PFSK-1 (cell line): ENCODE results near the gene ASMTL.

ENCODE experiments used
- FOXP2 ChIP-seq: optimal IDR thresholded peaks from 2 replicates; pipeline ENCODE3; 2011; ENCODE audit warnings: borderline replicate concordance, control low read depth, inconsistent platforms; ENCODE audit not compliant: insufficient read depth; ENCODE audit errors: extremely low read length, extremely low read depth
- POLR2AphosphoS5 ChIP-seq: IDR thresholded peaks from 2 replicates; pipeline ENCODE4 v1.6.1; 2012; ENCODE audit warnings: low read depth, mild to moderate bottlenecking, control low read depth, low read length, moderate library complexity
- REST ChIP-seq, 2 experiments: IDR thresholded peaks; 2 replicates each; pipeline versions ENCODE4 v1.6.1 to v1.8.0; 2011 to 2012; ENCODE audit warnings: low read depth in 2 of 2, low read length in 2 of 2, control low read depth in 1 of 2, inconsistent platforms in 1 of 2, mild to moderate bottlenecking in 1 of 2, moderate library complexity in 1 of 2; ENCODE audit not compliant: insufficient read depth in 1 of 2
- SIN3A ChIP-seq: IDR thresholded peaks from 2 replicates; pipeline ENCODE4 v1.6.1; 2012; ENCODE audit warnings: mild to moderate bottlenecking, low read length, moderate library complexity, borderline replicate concordance; ENCODE audit not compliant: insufficient read depth
- TAF1 ChIP-seq: IDR thresholded peaks from 2 replicates; pipeline ENCODE4 v1.6.1; 2012; ENCODE audit warnings: low read length, control low read depth, borderline replicate concordance; ENCODE audit not compliant: insufficient read depth

The ASMTL gene

GRCh38 chrX:1430451-1430850, 22.3 kb downstream of the ASMTL start:
- no peak for TF ChIP-seq REST (IDR thresholded peaks at IDR 0.05; ENCODE audit: insufficient read depth in 1 of 2, low read depth in 2 of 2, low read length in 2 of 2)
- TF ChIP-seq POLR2AphosphoS5: no peak
- TF ChIP-seq TAF1: no peak
- TF ChIP-seq SIN3A: no peak
- no peak for TF ChIP-seq FOXP2

DNA sequence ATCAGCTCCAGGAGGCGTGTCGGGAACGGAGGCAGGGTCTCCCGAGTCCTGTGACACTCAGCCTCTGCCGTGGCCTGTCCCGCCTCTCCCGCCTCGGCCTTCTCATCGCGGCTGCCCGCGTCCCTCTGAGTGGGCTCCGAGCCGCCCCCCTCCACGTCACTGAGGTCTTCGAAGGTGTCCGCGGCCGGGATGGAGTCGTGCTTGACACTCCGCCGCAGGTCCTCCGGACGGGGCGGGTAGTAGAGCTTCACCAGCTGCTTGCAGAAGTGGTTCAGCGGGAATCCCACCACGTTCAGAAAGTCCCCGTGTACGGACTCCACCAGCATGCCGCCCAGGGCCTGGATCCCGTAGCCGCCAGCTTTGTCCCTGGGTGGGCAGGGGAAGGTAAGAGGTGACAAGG, 25.0 kb downstream of the ASMTL start:
- no peak for TF ChIP-seq REST (IDR thresholded peaks at IDR 0.05; ENCODE audit: insufficient read depth in 1 of 2, low read depth in 2 of 2, low read length in 2 of 2)
- TF ChIP-seq TAF1: no peak
- TF ChIP-seq SIN3A: no peak
- TF ChIP-seq POLR2AphosphoS5: no peak
- TF ChIP-seq FOXP2: no peak

- no peak for TF ChIP-seq SIN3A
- TF ChIP-seq POLR2AphosphoS5: no peak
- TF ChIP-seq REST (IDR thresholded peaks at IDR 0.05; ENCODE audit: insufficient read depth in 1 of 2, low read depth in 2 of 2, low read length in 2 of 2): no peak
- TF ChIP-seq FOXP2: no peak
- no peak for TF ChIP-seq TAF1
Observed at GRCh38 chrX:1425381-1425780, 27.3 kb downstream of the ASMTL start.

GRCh38 chrX:1424147-1424851, 28.4 kb downstream of the ASMTL start:
- TF ChIP-seq FOXP2 (no peak), TAF1 (no peak), SIN3A (no peak), REST (IDR thresholded peaks at IDR 0.05; ENCODE audit: insufficient read depth in 1 of 2, low read depth in 2 of 2, low read length in 2 of 2) (no peak), POLR2AphosphoS5 (no peak)
